ENCODE measurements around the gene CMAS.

The CMAS gene

DNA sequence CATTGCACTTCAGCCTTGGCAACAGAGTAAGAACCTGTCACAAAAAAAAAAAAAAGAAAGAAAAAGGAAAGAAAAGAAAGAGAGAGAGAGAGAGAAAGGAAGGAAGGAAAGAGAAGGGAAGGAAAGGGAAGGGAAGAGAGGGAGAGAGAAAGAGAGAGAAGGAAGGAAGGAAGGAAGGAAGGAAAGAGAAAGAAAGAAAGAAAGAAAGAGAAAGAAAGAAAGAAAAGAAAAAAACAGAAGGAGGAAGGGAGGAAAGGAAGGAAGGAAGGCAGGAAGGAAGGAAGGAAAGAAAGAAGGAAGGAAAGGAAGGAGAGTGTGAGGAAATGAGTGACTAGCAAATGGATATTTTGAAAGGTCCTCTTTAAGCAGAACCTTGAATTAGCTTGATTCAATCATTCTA is 13.3 kb upstream of the CMAS start:
- TF ChIP-seq, protein P1, sequence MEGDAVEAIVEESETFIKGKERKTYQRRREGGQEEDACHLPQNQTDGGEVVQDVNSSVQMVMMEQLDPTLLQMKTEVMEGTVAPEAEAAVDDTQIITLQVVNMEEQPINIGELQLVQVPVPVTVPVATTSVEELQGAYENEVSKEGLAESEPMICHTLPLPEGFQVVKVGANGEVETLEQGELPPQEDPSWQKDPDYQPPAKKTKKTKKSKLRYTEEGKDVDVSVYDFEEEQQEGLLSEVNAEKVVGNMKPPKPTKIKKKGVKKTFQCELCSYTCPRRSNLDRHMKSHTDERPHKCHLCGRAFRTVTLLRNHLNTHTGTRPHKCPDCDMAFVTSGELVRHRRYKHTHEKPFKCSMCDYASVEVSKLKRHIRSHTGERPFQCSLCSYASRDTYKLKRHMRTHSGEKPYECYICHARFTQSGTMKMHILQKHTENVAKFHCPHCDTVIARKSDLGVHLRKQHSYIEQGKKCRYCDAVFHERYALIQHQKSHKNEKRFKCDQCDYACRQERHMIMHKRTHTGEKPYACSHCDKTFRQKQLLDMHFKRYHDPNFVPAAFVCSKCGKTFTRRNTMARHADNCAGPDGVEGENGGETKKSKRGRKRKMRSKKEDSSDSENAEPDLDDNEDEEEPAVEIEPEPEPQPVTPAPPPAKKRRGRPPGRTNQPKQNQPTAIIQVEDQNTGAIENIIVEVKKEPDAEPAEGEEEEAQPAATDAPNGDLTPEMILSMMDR (IDR thresholded peaks at IDR 0.05; ENCODE audit: control extremely low read depth, extremely low read depth, low read depth, missing control alignments), result no peak
- DNase-seq (ENCODE audit: extremely low spot score), result no peak
- ChIA-PET CTCF (interaction anchor here (1.2 kb wide), 1 partner anchor 9 kb away, joined by 3 read pairs; no protein-coding TSS in a partner anchor), POLR2A (no interaction called here)

DNA sequence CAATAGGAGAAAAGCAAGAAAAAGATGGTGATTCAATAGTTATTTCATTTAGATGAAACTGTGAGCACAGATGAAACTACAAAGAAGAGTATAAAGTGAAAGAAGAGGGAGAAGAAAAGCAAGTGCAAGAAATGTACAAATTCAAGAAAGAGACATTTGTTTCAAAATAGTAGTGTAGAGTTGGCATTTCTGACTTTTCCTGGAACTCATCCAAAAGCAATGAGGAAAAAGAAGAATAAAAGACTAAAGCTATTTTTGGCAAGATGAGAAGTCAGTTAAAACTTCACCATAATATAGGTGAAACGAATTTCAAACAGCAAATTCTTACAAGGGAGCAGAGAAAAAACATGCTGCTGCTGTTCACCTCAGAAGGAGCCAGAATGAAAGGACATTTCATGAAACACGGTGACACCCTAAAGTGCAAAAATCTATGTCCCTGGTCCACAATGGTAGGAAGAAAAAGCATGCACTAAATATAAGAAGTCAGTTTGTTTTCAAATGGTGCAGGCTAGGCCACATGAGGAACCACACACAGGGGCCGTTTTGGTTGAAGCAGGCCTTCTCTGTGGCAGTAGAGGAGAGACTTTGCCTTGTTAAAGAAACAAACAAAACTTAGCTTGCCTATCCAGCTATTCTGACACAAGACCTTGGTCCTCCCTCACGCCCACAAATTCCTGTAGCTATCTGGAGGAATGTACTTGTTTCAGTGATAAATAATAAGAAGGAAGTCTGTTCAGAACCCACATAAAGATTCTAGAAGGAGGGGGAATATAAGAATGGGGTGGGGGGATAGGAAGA is 11.1 kb upstream of the CMAS start:
- TF ChIP-seq, protein P1 (IDR thresholded peaks at IDR 0.05; ENCODE audit: control extremely low read depth, extremely low read depth, low read depth, missing control alignments), result no peak
- no peak for DNase-seq (ENCODE audit: extremely low spot score)
- ChIA-PET CTCF (no interaction called here), POLR2A (no interaction called here)

DNA sequence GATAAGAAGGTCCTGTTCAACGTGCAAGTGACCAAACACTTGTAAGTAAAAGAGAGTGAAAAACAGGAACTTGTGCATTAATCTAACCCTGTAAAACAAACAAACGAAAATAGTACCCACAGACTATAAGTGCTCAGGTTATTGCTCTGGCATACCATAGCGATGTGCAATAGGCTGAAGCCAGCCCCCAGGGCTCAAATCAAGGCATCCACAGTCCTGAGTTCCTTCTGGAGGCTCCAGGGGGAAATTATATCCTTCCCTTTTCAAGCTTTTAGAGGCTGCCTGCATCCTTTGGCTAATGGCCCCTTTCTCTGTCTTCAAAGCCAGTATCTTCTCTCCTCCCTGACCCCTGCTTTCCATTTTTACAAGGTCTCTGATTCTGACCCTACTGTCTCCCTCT is 8.1 kb upstream of the CMAS start:
- CTCF ChIA-PET, result interaction anchor here (1.4 kb wide), 1 partner anchor 10 kb away, joined by 3 read pairs; no protein-coding TSS in a partner anchor
- POLR2A ChIA-PET, result no interaction called here
- TF ChIP-seq, protein P1 (IDR thresholded peaks at IDR 0.05; ENCODE audit: control extremely low read depth, extremely low read depth, low read depth, missing control alignments), result no peak
- DNase-seq (ENCODE audit: extremely low spot score), result no peak

DNA sequence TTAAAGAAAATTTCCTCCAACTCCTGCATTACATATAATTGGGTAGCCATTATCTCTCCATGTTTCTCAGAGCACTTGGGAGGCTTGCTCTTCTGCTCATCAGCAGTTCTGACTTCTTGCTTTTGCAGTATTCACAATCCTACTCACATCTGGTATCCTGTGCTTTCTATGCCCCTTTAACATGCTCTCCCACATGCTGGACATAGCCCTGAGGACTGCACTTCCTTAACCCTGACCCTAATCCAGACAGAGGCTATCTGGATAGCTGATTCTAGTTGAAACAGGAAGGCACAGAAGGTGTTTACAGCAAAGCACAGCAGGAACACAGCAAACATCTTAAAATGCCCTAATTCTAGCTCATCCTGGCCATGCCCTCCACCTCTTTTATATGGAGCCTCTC is 7.3 kb upstream of the CMAS start:
- ChIA-PET CTCF (no interaction called here), POLR2A (no interaction called here)
- TF ChIP-seq, protein P1 (IDR thresholded peaks at IDR 0.05; ENCODE audit: control extremely low read depth, extremely low read depth, low read depth, missing control alignments), result no peak
- DNase-seq (ENCODE audit: extremely low spot score), result no peak

DNA sequence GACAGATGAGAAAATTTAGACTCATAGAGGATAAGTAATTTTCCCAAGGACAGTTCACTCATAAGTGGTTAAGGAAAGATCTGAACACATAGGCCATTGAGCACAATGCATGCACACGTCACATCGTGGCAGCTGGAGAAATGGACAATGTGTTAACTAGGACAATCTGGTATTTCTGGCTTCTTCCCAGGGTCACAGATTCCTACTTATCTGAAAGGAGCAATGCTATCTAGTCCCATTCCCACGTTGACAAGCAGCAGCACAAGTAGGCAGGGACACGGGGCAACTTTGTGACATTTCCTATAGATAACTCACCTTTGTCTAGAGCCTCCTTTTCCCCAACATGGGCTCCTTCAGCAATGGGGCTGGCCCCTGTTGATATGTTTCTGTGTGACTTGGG is 6.7 kb upstream of the CMAS start:
- DNase-seq (ENCODE audit: extremely low spot score), result no peak
- TF ChIP-seq, protein P1 (IDR thresholded peaks at IDR 0.05; ENCODE audit: control extremely low read depth, extremely low read depth, low read depth, missing control alignments), result no peak
- POLR2A ChIA-PET, result no interaction called here
- CTCF ChIA-PET, result no interaction called here

DNA sequence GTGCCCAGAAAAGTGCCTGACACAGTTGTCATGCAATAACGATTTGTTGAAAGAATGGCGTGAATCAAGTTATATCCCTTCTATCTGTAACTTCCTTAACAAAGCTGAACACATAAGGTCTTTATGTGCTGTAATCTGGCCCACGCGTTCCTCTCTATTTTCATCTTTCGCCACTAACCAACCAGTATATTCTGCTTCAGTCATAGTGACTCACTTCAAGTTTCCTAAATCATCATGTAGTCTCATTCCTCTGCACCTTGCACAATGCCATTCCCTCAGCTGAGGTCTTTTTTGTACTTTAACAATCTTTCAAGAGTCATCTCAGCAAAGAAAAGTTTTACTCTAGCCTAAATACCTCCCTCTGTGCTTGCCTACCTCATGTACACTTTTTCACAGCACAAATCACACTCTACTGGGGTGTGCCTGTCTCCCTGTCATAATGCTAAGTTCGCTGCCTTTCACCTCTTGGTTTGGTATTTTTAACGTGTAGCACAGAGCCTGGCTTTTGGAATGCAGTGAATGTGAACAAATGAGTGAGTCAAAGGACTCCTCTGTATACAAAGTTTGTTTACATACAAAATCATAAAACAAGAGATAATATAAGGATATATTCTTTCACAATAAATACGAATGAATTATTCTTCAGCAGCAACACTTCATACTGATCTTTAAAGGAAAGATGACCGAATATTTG is 2.9 kb upstream of the CMAS start:
- CTCF ChIA-PET, result interaction anchor here (1.4 kb wide), 1 partner anchor 12 kb away, joined by 3 read pairs; no protein-coding TSS in a partner anchor
- POLR2A ChIA-PET, result no interaction called here
- no peak for DNase-seq (ENCODE audit: extremely low spot score)
- TF ChIP-seq, protein P1 (IDR thresholded peaks at IDR 0.05; ENCODE audit: control extremely low read depth, extremely low read depth, low read depth, missing control alignments), result no peak
